ENCODE results near the gene NFIX. TPM values are rescaled to one million over a fixed set of nuclear protein-coding genes. Genes with fewer than 3 reads are reported as not detected.

NFIX gene
- total and polyA plus RNA-seq, 2 of the 13 experiments (the other 11 are each of a cell fraction or from before 2014, with no cell fraction given) = 3.4 to 5.4 TPM

DNA sequence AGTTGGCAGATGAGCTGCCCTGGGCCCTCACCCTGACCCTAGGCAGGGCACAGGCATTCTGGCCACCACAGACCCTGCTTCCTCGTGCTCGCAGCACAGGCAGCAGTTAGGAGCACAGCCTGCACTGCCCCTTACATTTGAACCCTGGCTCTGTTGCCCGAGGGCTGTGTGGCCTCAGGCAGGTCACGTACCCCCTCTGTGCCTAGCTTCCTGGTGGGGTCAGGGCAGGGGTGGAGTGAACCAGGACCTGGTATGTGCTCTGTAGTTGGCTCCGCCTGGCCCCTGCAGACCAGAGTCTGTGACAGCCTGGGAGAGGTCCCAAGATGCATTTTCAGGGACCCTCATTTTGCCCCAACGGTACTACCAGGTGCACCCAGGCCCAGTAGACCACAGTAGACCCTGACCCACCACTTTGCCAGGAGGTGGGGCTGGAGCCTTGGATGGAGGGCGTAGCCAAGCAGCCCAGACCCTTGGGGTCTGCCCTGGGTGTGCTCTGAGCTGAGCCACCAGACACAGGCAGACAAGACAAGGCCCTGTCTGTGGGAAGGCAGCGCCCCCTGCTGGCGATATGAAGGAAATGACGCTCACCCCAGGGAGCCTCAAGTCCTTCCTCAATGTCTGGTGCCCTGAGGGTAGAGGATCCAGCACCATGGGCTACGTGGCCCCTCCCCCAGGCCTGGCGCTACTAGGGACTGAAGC lies 98.3 kb downstream of the NFIX start (continued):
- TF ChIP-seq RXRA (CRISPR knock-in tag; IDR thresholded peaks at IDR 0.05) = peak; percentile 20; the same call in 1 of the 2 replicates
- peak; percentile 37; the same call in 1 of the 2 replicates for TF ChIP-seq CREB1 (IDR thresholded peaks at IDR 0.05)
- TF ChIP-seq CREB1 (CRISPR knock-in tag; IDR thresholded peaks at IDR 0.05) = no peak
- no peak for TF ChIP-seq PTBP1 (IDR thresholded peaks at IDR 0.05; ENCODE audit: low read depth, low read length, poor library complexity, severe bottlenecking)
- TF ChIP-seq TBP (CRISPR knock-in tag; IDR thresholded peaks at IDR 0.05) = 0 out of 2 replicates have a peak, but pooled peaks have one; percentile 36
- TF ChIP-seq, protein P1, sequence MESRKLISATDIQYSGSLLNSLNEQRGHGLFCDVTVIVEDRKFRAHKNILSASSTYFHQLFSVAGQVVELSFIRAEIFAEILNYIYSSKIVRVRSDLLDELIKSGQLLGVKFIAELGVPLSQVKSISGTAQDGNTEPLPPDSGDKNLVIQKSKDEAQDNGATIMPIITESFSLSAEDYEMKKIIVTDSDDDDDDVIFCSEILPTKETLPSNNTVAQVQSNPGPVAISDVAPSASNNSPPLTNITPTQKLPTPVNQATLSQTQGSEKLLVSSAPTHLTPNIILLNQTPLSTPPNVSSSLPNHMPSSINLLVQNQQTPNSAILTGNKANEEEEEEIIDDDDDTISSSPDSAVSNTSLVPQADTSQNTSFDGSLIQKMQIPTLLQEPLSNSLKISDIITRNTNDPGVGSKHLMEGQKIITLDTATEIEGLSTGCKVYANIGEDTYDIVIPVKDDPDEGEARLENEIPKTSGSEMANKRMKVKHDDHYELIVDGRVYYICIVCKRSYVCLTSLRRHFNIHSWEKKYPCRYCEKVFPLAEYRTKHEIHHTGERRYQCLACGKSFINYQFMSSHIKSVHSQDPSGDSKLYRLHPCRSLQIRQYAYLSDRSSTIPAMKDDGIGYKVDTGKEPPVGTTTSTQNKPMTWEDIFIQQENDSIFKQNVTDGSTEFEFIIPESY (CRISPR knock-in tag; IDR thresholded peaks at IDR 0.05) = peak; percentile 56; the same call in 1 of the 2 replicates
- peak; percentile 99 for TF ChIP-seq STAG1 (CRISPR knock-in tag; IDR thresholded peaks at IDR 0.05)
- TF ChIP-seq HNF4A (CRISPR knock-in tag; IDR thresholded peaks at IDR 0.05) = no peak; the same call in 1 of the 2 replicates
- no peak for TF ChIP-seq RBM39 (IDR thresholded peaks at IDR 0.05; ENCODE audit: low read depth, low read length, poor library complexity, severe bottlenecking)
- no peak for TF ChIP-seq ARNT2 (CRISPR knock-in tag; IDR thresholded peaks at IDR 0.05; ENCODE audit: low read depth)
- no peak for TF ChIP-seq TIGD3 (CRISPR knock-in tag; IDR thresholded peaks at IDR 0.05; ENCODE audit: borderline replicate concordance)
- 0 out of 2 replicates have a peak, but pooled peaks have one; percentile 22 for TF ChIP-seq ZBTB7B (CRISPR knock-in tag; IDR thresholded peaks at IDR 0.05)
- TF ChIP-seq, protein P2, sequence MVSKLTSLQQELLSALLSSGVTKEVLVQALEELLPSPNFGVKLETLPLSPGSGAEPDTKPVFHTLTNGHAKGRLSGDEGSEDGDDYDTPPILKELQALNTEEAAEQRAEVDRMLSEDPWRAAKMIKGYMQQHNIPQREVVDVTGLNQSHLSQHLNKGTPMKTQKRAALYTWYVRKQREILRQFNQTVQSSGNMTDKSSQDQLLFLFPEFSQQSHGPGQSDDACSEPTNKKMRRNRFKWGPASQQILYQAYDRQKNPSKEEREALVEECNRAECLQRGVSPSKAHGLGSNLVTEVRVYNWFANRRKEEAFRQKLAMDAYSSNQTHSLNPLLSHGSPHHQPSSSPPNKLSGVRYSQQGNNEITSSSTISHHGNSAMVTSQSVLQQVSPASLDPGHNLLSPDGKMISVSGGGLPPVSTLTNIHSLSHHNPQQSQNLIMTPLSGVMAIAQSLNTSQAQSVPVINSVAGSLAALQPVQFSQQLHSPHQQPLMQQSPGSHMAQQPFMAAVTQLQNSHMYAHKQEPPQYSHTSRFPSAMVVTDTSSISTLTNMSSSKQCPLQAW (CRISPR knock-in tag; IDR thresholded peaks at IDR 0.05) = 0 out of 2 replicates have a peak, but pooled peaks have one; percentile 23
- TF ChIP-seq POLR2A (IDR thresholded peaks at IDR 0.05; ENCODE audit: insufficient read depth in 1 of 2, low read depth in 2 of 2, low read length in 2 of 2) = 0 out of 4 replicates have a peak, but pooled peaks of 1 of the 2 experiments have one; percentile 11
- TF ChIP-seq, protein P3, sequence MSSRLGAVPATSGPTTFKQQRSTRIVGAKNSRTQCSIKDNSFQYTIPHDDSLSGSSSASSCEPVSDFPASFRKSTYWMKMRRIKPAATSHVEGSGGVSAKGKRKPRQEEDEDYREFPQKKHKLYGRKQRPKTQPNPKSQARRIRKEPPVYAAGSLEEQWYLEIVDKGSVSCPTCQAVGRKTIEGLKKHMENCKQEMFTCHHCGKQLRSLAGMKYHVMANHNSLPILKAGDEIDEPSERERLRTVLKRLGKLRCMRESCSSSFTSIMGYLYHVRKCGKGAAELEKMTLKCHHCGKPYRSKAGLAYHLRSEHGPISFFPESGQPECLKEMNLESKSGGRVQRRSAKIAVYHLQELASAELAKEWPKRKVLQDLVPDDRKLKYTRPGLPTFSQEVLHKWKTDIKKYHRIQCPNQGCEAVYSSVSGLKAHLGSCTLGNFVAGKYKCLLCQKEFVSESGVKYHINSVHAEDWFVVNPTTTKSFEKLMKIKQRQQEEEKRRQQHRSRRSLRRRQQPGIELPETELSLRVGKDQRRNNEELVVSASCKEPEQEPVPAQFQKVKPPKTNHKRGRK (CRISPR knock-in tag; IDR thresholded peaks at IDR 0.05) = no peak
- no peak; the same call in 1 of the 2 replicates for TF ChIP-seq ZNF274 (CRISPR knock-in tag; IDR thresholded peaks at IDR 0.05)
- no peak for TF ChIP-seq ZNF749 (CRISPR knock-in tag; IDR thresholded peaks at IDR 0.05; ENCODE audit: borderline replicate concordance)
- TF ChIP-seq KAT2B (IDR thresholded peaks at IDR 0.05; ENCODE audit: borderline replicate concordance, low read depth, low read length) = no peak
- TF ChIP-seq ZNF256 (CRISPR knock-in tag; conservative IDR thresholded peaks at IDR 0.05) = no peak
- 0 out of 2 replicates have a peak, but pooled peaks have one; percentile 30 for TF ChIP-seq MEIS1 (CRISPR knock-in tag; IDR thresholded peaks at IDR 0.05; ENCODE audit: borderline replicate concordance)
- TF ChIP-seq ZSCAN21 (CRISPR knock-in tag; IDR thresholded peaks at IDR 0.05; ENCODE audit: borderline replicate concordance) = 0 out of 2 replicates have a peak, but pooled peaks have one; percentile 28
- no peak for TF ChIP-seq ZNF605 (CRISPR knock-in tag; IDR thresholded peaks at IDR 0.05)
- no peak for TF ChIP-seq HMG20A (CRISPR knock-in tag; IDR thresholded peaks at IDR 0.05; ENCODE audit: borderline replicate concordance)
- 0 out of 2 replicates have a peak, but pooled peaks have one; percentile 13 for TF ChIP-seq ZFP37 (CRISPR knock-in tag; IDR thresholded peaks at IDR 0.05; ENCODE audit: borderline replicate concordance)
